HG03064 (cell line): ENCODE measurements around the gene NCAN.
"Not testable (repeated sequence)": the region's sequence is repeated elsewhere in the genome, so short reads cannot be mapped to it uniquely, and the experiment has no call there.

Experiments
- ATAC-seq: cut with Tn5 transposase; IDR thresholded peaks from one replicate; pipeline ENCODE4 v1.9.1; 2021; ENCODE audit warnings: low read depth; ENCODE audit not compliant: unreplicated experiment

Gene NCAN

GRCh38 chr19:19211499-19212420, at the start of gene NCAN:
NCAN (plus strand) TSS chr19:19211958; CDS start chr19:19216954, 4,996 bp downstream.
- no peak for ATAC-seq

DNA sequence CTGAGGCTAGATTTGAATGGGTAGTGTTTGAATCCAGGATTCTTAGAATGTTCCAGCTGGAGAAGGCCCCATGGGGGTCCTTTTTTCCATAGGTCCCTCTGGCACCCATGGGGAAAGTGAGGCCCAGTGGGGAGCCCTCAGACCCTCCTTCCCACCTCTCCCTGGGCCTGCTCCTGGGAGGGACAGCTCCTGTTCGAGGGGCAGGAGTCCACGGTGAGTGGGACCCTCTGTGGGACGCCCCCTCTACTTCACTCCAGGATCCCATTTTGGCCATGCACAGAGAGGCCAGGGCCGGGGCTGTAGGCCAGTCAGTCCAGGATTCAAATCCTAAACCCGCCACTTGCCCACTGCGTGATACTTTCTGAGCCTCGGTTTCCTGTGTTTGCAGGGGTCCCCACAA, 49.3 kb upstream of the NCAN start:
- ATAC-seq: no peak

DNA sequence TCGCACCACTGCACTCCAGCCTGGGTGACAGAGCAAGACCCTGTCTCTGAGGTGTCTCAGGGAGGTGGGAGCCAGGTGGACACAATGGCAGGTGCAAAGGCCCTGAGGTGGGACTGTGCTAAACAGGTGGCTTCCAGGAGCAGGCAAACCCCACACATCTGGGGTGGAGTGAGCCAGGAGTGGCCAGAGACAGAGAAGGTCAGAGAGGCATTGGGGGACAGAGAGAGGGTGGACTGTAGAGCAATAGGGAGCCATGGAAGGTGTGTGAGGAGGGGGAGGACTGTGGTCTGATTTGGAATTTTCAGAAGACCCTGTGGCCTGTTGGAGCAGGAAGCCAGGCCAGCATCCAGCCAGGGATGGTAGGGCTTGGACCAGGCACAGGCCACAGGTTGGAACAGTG, 46.4 kb upstream of the NCAN start:
- ATAC-seq: no peak

- ATAC-seq: no peak
Measured at GRCh38 chr19:19167612-19168011, 44.1 kb upstream of the NCAN start.

- ATAC-seq: no peak
Measured at GRCh38 chr19:19169236-19170052, 42.3 kb upstream of the NCAN start.

- ATAC-seq: peak; percentile 83
Measured at GRCh38 chr19:19170053-19170872, 41.5 kb upstream of the NCAN start, which contains the start of gene MEF2B. MEF2B (minus strand) TSS chr19:19170263; CDS start chr19:19150735, 19,528 bp downstream.

GRCh38 chr19:19170873-19171672, 40.7 kb upstream of the NCAN start:
- no peak for ATAC-seq

DNA sequence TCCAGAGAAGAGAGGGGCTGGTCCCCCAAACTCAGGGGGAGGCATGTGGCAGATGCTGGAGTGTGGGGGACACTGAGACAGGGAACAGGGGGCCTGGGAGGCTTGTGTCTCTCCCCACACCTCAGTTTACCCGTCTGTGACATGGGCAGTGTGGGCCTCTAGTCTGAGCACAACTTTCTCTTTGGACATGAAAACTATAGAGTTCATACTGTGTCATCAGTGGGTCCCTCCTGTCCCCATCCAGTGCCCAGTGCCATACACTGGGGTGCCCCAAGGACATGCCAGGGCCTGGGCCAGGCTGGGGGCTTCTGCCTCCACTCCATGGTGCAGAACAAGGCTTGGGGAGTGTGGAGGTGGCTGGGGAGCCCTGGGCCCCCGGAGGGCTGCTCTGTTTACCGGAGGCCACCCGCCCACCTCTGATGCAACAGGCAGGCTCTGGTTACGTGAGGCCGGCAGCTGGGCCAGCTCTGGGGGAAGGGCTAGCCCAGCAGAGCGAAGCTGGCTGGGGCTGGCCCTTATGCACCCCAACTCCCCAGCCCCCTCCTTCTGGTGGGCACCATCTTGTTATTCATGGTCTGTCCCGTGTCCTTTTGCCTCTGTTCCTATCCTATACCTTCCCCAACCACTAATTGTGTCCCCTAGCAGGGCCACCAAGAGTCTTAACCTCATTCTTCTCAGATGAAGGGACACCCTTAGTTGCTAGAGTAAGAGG, 39.8 kb upstream of the NCAN start:
- ATAC-seq: no peak

DNA sequence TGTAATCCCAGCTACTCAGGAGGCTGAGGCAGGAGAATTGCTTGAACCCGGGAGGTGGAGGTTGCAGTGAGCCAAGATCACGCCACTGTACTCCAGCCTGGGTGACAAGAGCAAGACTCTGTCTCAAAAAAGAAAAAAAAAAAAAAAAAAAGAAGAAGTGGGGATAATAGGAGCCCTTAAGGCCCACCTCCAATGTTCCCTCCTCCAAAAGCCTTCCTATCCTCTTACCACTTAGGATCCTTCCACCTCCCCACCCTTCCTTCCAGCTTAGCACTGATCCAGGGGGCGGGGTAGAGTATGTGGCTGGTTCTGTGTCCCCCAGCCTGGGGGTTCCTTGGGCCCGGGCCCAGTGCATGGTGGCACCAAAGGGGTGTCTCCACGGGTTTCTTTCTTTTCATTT, 38.5 kb upstream of the NCAN start:
- ATAC-seq: not testable (repeated sequence)

- no peak for ATAC-seq
Measured at GRCh38 chr19:19176950-19177349, 34.8 kb upstream of the NCAN start.

- no peak for ATAC-seq
Measured at GRCh38 chr19:19179548-19180441, 32.0 kb upstream of the NCAN start.

- no peak for ATAC-seq
Measured at GRCh38 chr19:19181488-19181998, 30.2 kb upstream of the NCAN start.

- ATAC-seq: no peak
Measured at GRCh38 chr19:19185853-19186740, 25.7 kb upstream of the NCAN start.

DNA sequence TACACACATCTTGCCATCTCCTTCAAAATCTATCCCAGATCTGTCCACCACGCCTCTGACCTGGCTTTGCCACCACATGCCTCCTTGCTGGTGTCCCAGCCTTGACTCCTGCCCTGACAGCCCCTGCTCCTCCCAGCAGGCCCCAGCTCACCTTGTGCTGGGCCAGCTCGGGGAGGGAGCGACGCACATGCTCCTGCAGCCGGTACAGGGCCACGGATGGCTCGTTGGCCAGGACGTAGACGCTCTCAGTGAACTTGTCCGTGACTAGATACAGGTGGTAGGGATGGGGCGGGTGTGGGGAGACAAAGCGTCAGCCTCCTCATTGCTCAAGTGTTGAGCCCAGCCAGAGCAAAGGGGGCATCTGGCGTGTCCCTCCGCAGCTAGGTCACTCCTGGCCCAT, 25.0 kb upstream of the NCAN start:
- ATAC-seq: no peak

GRCh38 chr19:19191768-19192077, 20.0 kb upstream of the NCAN start:
- ATAC-seq: no peak

DNA sequence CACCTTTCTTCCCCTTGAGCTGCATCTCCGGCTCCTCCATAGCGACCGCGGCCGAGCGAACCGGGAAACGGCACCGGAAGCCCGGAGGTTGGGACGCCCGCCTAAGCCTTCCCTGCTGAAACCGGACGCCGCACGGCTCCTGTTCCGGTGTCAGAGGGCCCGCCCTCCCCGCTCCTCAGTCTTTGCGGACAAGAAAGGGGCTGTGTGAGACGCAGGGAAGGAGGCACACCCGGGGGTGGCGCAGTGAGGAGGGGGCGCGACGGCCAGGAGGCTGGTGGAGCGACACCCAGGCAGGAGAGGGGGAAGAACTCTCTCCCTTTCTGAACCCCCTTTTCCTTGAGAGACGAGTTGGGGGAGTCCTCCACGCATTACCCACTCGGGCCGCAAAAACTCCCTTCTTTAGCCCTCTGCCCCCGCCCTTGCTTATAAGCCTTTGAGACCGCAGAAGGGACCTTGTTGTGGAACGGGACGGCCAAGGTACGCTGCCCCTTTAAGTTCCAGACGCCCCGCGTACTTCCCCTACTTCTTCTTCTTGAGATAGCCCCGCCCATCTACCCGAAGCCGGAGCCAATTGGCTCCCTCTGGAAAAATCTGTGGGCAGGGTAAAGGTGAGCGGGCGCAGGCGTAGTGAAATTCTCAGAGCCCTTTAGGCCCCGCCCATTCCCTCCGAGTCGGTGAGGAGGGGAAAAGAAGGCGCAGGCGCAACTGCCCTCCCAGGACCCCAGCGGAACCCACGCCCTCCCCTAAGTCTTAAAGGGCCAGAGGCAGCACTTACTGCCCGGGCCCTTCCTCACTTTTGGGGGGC, 19.5 kb upstream of the NCAN start, which contains the start of the genes BORCS8 and RFXANK:
TSS of gene BORCS8 (minus strand) at position 75 of the 805 bp plus-strand sequence. CDS start at position 40, 35 bp downstream.
TSS of gene RFXANK (plus strand) at position 181 of the 805 bp plus-strand sequence. CDS start 1,689 bp downstream, outside the sequence.
- ATAC-seq: peak; percentile 79
